GM23248 (cell line): Measurements from ENCODE around the gene TNFRSF8. TPM values are rescaled to one million over a fixed set of nuclear protein-coding genes. Genes with fewer than 3 reads are reported as not detected.

Source experiments
- DNase-seq: peaks from one replicate; pipeline ENCODE4 v3.0.0-alpha.2; 2015
- H2AFZ ChIP-seq: fragments of 200-600 bp; sonication (generic); 2 replicates; pipeline ENCODE4 v1.6.1; 2016; ENCODE audit warnings: antibody characterized with exemption
- H3F3A ChIP-seq: fragments of 200-600 bp; sonication (generic); 2 replicates; pipeline ENCODE4 v1.6.1; 2016; ENCODE audit warnings: mild to moderate bottlenecking, antibody characterized with exemption, mixed run types; ENCODE audit not compliant: insufficient read depth
- H3K27ac ChIP-seq: fragments of 200-600 bp; sonication (generic); 2 replicates; pipeline ENCODE4 v1.5.1; 2016; ENCODE audit warnings: mild to moderate bottlenecking
- H3K27me3 ChIP-seq: fragments of 200-600 bp; sonication (generic); replicated peaks from 2 replicates; pipeline ENCODE4 v1.6.1; 2016; ENCODE audit warnings: mild to moderate bottlenecking; ENCODE audit not compliant: insufficient read depth
- H3K36me3 ChIP-seq: fragments of 200-600 bp; sonication (generic); 2 replicates; pipeline ENCODE4 v1.6.1; 2016; ENCODE audit warnings: low read depth, mild to moderate bottlenecking
- H3K4me1 ChIP-seq: fragments of 200-600 bp; sonication (generic); 2 replicates; pipeline ENCODE4 v1.6.1; 2016; ENCODE audit warnings: mild to moderate bottlenecking; ENCODE audit not compliant: insufficient read depth
- H3K4me2 ChIP-seq: fragments of 200-600 bp; sonication (generic); one replicate; pipeline ENCODE4 v1.6.1; 2016; ENCODE audit warnings: mild to moderate bottlenecking; ENCODE audit not compliant: unreplicated experiment
- H3K4me3 ChIP-seq: fragments of 200-600 bp; sonication (generic); 2 replicates; pipeline ENCODE4 v1.5.1; 2016; ENCODE audit warnings: mild to moderate bottlenecking
- H3K79me2 ChIP-seq: fragments of 200-600 bp; sonication (generic); 2 replicates; pipeline ENCODE4 v1.6.1; 2016; ENCODE audit warnings: mild to moderate bottlenecking; ENCODE audit not compliant: insufficient read depth
- H3K9ac ChIP-seq: fragments of 200-600 bp; sonication (generic); 2 replicates; pipeline ENCODE4 v1.6.1; 2016; ENCODE audit warnings: mild to moderate bottlenecking
- H3K9me2 ChIP-seq: fragments of 200-600 bp; sonication (generic); 2 replicates; pipeline ENCODE4 v1.6.1; 2016; ENCODE audit warnings: mixed run types, mild to moderate bottlenecking, moderate library complexity; ENCODE audit not compliant: insufficient read depth
- H3K9me3 ChIP-seq: fragments of 200-600 bp; sonication (generic); one replicate; pipeline ENCODE4 v1.6.1; 2017; ENCODE audit warnings: low read depth
- H4K20me1 ChIP-seq: fragments of 200-600 bp; sonication (generic); 2 replicates; pipeline ENCODE4 v1.6.0; 2016; ENCODE audit not compliant: insufficient read depth
- EZH2 ChIP-seq: fragments of 200-600 bp; sonication (generic); IDR thresholded peaks from 2 replicates; pipeline ENCODE4 v1.6.1; 2018; ENCODE audit warnings: antibody characterized with exemption, mild to moderate bottlenecking; ENCODE audit not compliant: insufficient read depth, poor library complexity, severe bottlenecking
- EZH2phosphoT487 ChIP-seq: fragments of 200-600 bp; sonication (generic); IDR thresholded peaks from 2 replicates; pipeline ENCODE4 v1.6.1; 2018; ENCODE audit warnings: antibody characterized with exemption, moderate library complexity, mild to moderate bottlenecking, low read depth; ENCODE audit not compliant: insufficient read depth
- WGBS, 2 experiments: methylation state at CpG; one replicate each; pipeline ENCODE4 v1.1.6; 2015 to 2017; ENCODE audit warnings: low lambda C conversion rate in 2 of 2, low coverage in 1 of 2; ENCODE audit errors: missing lambda C conversion rate in 2 of 2; 5-methylcytosine and 5-hydroxymethylcytosine counted together
- in situ Hi-C: fragments of 300-500 bp; cut with MboI; formaldehyde crosslinking; loops from 2 replicates; pipeline ENCODE4 v1.15.0; 2020
- polyA plus RNA-seq: library from polyadenylated mRNA; unstranded; fragments of >200 nt; fragmentation: Nextera tagmentation; extraction: Ambion mirVana; gene quantifications from 2 replicates; pipeline ENCODE4 v1.2.1, GENCODE V29; 2016
- total RNA-seq: library from RNA; depleted of rRNA; stranded (reverse); fragments of >200 nt; shearing (Covaris generic); gene quantifications from 2 replicates; pipeline ENCODE4 v1.2.3, GENCODE V29; 2014

TNFRSF8 gene
- total and polyA plus RNA-seq, 2 experiments from 2014 or later: 0.23 TPM; not detected in 1

DNA sequence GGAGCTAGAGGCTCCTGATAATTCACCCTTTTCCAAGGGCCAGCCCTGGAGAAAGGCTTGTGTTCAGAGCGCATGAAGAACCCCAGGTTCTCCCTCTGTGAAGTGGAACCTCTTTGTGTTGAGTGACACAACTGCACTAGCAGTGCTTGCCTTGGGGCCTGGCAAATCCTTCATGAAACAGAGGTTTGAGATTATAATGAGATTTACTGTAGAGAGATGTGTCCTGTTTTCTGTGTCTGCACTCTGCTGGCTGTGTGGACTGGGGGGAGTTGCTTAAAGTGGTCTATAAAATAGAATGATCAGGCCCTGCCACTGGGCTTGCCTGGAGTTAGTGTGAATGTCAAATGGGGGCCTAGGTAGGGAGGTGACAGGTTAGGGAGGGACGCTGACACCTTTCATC lies 92.2 kb downstream of the TNFRSF8 start:
- Histone ChIP-seq H3K9ac (no peak overlapping the region), H3K27me3 (no peaks in the 10 kb centered on the region), H3K9me2 (no peaks in the 10 kb centered on the region), H3F3A (peaks cover 8% of the 10 kb centered on the region; the same call in 1 of the 2 replicates), H4K20me1 (no peaks in the 10 kb centered on the region), H3K4me3 (no peak overlapping the region), H3K4me1 (peaks cover 15% of the 10 kb centered on the region), H3K79me2 (no peaks in the 10 kb centered on the region), H3K4me2 (no peak overlapping the region), H2AFZ (no peak overlapping the region), H3K27ac (no peak overlapping the region), H3K36me3 (no peaks in the 10 kb centered on the region), H3K9me3 (no peaks in the 10 kb centered on the region)
- in situ Hi-C loops: no loop called here
- TF ChIP-seq EZH2phosphoT487: no peak
- TF ChIP-seq EZH2: no peak
- WGBS, 2 experiments: 73 to 77% methylated on average over 2 of the region's 2 CpGs
- DNase-seq: no peak

DNA sequence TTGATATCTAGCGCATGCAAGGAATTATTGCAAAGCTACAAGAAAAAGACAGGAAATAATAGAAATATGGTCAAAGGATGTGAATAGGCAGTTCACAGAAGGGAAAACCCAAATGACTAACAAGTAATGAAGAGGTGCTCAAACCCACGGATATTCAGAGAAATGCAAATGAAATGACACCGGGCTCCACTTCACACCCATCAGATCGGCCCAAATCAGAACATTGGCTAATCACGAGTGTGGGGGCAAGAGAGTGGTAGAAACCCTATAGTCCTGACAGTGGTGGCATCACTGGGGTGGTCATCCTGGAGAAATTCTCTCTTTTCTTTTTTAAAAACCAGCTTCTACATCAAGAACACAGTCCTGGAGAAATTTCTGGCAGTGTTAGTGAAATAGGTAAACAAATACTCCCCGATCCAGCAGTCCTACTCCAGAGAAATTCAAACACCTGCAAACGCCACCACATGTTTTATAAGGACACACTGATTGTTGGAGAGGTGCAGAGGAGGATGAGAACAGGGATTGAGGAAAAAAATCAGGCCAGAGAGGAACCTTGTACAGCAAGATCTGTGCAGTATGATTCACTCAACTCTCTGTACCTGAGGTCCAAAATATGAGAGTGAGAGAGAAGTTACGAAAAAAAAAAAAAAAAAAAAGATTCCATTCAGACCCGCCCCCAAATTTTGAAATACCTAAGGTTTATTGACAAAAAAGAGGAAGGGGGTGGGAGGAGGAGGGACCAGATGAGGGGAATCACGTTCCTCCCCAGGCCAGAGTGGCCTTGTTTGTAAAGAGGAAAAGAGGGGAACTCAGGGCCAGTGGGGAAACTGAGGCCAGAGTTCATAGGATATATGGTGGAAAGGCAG lies 94.5 kb downstream of the TNFRSF8 start:
- 80 to 82% methylated on average over 9 to 10 of the region's 10 CpGs for WGBS, 2 experiments
- Histone ChIP-seq H3K4me1 (peaks cover 31% of the 10 kb centered on the region), H3F3A (peaks cover 8% of the 10 kb centered on the region; the same call in 1 of the 2 replicates), H4K20me1 (no peaks in the 10 kb centered on the region), H3K36me3 (no peaks in the 10 kb centered on the region), H3K79me2 (no peaks in the 10 kb centered on the region), H3K27me3 (no peaks in the 10 kb centered on the region), H3K9ac (no peak overlapping the region), H2AFZ (no peak overlapping the region), H3K9me2 (no peaks in the 10 kb centered on the region), H3K27ac (no peak overlapping the region), H3K4me2 (no peak overlapping the region), H3K4me3 (no peak overlapping the region), H3K9me3 (no peaks in the 10 kb centered on the region)
- in situ Hi-C loops: no loop called here
- DNase-seq: no peak
- TF ChIP-seq EZH2phosphoT487: no peak
- no peak for TF ChIP-seq EZH2

DNA sequence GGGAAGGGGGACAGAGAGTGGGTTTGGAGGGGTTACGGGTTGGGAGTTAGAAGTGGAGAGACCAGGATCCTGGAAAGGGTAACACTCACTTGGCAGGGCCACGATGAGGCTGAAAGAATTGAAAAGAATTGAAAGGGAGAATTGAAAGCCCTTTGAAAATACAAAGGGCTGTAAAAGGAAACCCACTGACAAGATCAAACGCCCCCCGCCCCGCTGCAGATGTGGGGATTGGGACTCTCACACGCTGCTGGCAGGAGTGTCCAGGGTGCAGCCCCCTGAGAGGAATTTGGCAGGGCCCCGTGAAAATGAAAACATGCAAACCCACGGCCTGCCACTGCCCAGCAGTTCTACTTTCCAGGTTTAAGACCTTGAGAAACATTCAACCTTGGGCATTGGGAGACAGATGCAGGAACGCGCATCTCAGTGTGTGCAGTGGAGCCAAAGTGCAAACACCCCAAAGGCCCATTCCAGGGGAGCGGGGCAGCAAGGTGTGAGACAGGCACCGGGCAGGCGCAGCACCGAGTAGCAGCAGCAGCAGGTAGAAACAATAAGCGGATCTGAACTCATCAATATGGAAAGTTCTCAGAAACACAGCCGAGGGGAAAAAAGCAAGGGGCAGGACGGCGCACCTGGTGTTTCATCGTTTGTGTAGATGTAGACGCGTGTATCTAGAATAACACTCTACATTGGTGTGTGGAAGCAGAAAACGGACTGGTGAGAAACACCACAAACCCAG lies 95.4 kb downstream of the TNFRSF8 start:
- Histone ChIP-seq H3K4me1 (peaks cover 22% of the 10 kb centered on the region), H3K4me2 (no peak overlapping the region), H4K20me1 (no peaks in the 10 kb centered on the region), H3F3A (no peaks in the 10 kb centered on the region), H3K79me2 (no peaks in the 10 kb centered on the region), H3K27me3 (no peaks in the 10 kb centered on the region), H3K4me3 (no peak overlapping the region), H2AFZ (no peak overlapping the region), H3K27ac (no peak overlapping the region), H3K9ac (no peak overlapping the region), H3K9me3 (no peaks in the 10 kb centered on the region), H3K9me2 (no peaks in the 10 kb centered on the region), H3K36me3 (no peaks in the 10 kb centered on the region)
- DNase-seq: no peak
- in situ Hi-C loops: no loop called here
- no peak for TF ChIP-seq EZH2
- TF ChIP-seq EZH2phosphoT487: no peak
- WGBS, 2 experiments: 79 to 80% methylated on average over 20 to 22 of the region's 22 CpGs

DNA sequence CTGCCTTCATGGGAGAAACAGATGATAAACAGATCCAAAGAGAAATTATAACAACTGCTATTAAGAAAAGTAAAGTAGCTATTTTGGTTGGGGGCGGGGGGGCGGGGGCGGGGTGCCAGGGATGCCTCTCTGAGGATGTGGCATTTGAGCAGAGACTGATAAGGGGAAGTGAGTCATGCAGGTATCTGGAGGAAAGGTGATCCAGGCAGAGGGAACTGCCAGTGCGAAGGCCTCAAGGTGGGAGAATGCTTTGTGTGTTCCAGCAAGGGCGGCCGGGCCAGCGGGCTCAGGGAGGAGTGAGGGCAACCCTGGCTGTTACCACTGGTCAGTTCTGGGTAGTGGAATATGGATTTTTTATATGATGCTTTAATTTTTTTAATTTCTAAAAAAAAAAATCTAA lies 96.7 kb downstream of the TNFRSF8 start:
- Histone ChIP-seq H3K9me2 (no peaks in the 10 kb centered on the region), H3K27ac (no peak overlapping the region), H3K9ac (no peak overlapping the region), H3K9me3 (no peaks in the 10 kb centered on the region), H3K4me1 (peaks cover 16% of the 10 kb centered on the region), H3K4me3 (no peak overlapping the region), H3F3A (no peaks in the 10 kb centered on the region), H4K20me1 (no peaks in the 10 kb centered on the region), H2AFZ (no peak overlapping the region), H3K27me3 (no peaks in the 10 kb centered on the region), H3K4me2 (no peak overlapping the region), H3K79me2 (no peaks in the 10 kb centered on the region), H3K36me3 (no peaks in the 10 kb centered on the region)
- WGBS, 2 experiments: 74 to 79% methylated on average over 7 of the region's 7 CpGs
- TF ChIP-seq EZH2: no peak
- no peak for TF ChIP-seq EZH2phosphoT487
- in situ Hi-C loops: no loop called here
- DNase-seq: no peak
